Mammary epithelial cell (primary cell): ENCODE results near the gene RSRP1.

Source experiments
- CTCF ChIP-seq, 2 donors: IDR thresholded peaks in 1 of 2; conservative IDR thresholded peaks in 1 of 2; 2 replicates each; pipeline ENCODE4 v1.5.1; 2011 to 2012; ENCODE audit warnings: inconsistent platforms in 2 of 2, low read length in 2 of 2, mild to moderate bottlenecking in 2 of 2, control low read depth in 1 of 2, low read depth in 1 of 2; ENCODE audit not compliant: insufficient read depth in 1 of 2; ENCODE audit errors: extremely low read depth in 1 of 2
- EZH2 ChIP-seq: IDR thresholded peaks from 2 replicates; pipeline ENCODE4 v1.6.1; 2012; ENCODE audit warnings: low read length, inconsistent platforms, borderline replicate concordance

- TF ChIP-seq CTCF (conservative IDR thresholded peaks at IDR 0.05 in 1 of 2, IDR thresholded peaks at IDR 0.05 in 1 of 2; ENCODE audit: extremely low read depth in 1 of 2, insufficient read depth in 1 of 2, low read depth in 1 of 2, low read length in 2 of 2) (no peak), EZH2 (no peak)
Observed at GRCh38 chr1:25253911-25254310, 6.7 kb upstream of the RSRP1 start.
